Stimulated activated naive CD8-positive, alpha-beta T cell treated with anti-CD3 and anti-CD28 coated beads, Interleukin-15, Interleukin-2, amounts not matched to agents 100 U/mL and 50 U/mL, for 24 hours (primary cell): ENCODE data around the gene SETD9.

ENCODE experiments used
- ATAC-seq: fragments of 150-1000 bp; cut with Tn5 transposase; one replicate; pipeline ENCODE4 v1.10.0; 2021
- DNase-seq: peaks from one replicate; pipeline ENCODE4 v3.0.0; 2021

SETD9 gene

GRCh38 chr5:56938858-56939257 is 29.5 kb downstream of the SETD9 start:
- ATAC-seq: no peak

GRCh38 chr5:56941981-56942380 is 32.6 kb downstream of the SETD9 start:
- DNase-seq (no peak), ATAC-seq (no peak)

More at GRCh38 chr5:56938858-56939257, 29.5 kb downstream of the SETD9 start:
- no peak for DNase-seq

GRCh38 chr5:56947052-56947451 is 37.7 kb downstream of the SETD9 start:
- ATAC-seq (no peak), DNase-seq (no peak)

- DNase-seq: peak; percentile 64
- ATAC-seq: peak; percentile 64
These were observed 41.3 kb downstream of the SETD9 start for GRCh38 chr5:56950626-56951125.

GRCh38 chr5:56951126-56951945 is 41.9 kb downstream of the SETD9 start:
- DNase-seq (peak; percentile 41), ATAC-seq (peak; percentile 44)

GRCh38 chr5:56951946-56952691 is 42.7 kb downstream of the SETD9 start, which contains the start of gene MIER3:
MIER3 (minus strand) TSS chr5:56952123; CDS start chr5:56952102, 21 bp downstream.
- peak; percentile 84 for DNase-seq
- ATAC-seq: peak; percentile 97

- DNase-seq: no peak
- ATAC-seq: no peak
These were observed 44.9 kb downstream of the SETD9 start for GRCh38 chr5:56954262-56954661.

- DNase-seq (no peak), ATAC-seq (no peak)
These were observed 49.2 kb downstream of the SETD9 start for GRCh38 chr5:56958595-56958994.

- DNase-seq: no peak
- no peak for ATAC-seq
These were observed 49.9 kb downstream of the SETD9 start for GRCh38 chr5:56959326-56959725.

GRCh38 chr5:56961746-56962145 is 52.4 kb downstream of the SETD9 start:
- DNase-seq: no peak
- no peak for ATAC-seq

GRCh38 chr5:56962286-56962685 is 52.9 kb downstream of the SETD9 start:
- DNase-seq: no peak
- ATAC-seq: no peak

- no peak for DNase-seq
- no peak for ATAC-seq
These were observed 53.9 kb downstream of the SETD9 start for GRCh38 chr5:56963246-56963645.

GRCh38 chr5:56964173-56964572 is 54.8 kb downstream of the SETD9 start:
- ATAC-seq: no peak
- DNase-seq: no peak
